Small intestine (tissue), 7 donors: Measurements from ENCODE around the gene CDK15. TPM values are rescaled to one million over a fixed set of nuclear protein-coding genes. Genes with fewer than 3 reads are reported as not detected.
"Not testable (repeated sequence)": the region's sequence is repeated elsewhere in the genome, so short reads cannot be mapped to it uniquely, and the experiment has no call there.

Source experiments
- DNase-seq, 2 donors: peaks; one replicate each; pipeline versions ENCODE4 v3.0.0 to v3.0.0-alpha.2; 2013
- FAIRE-seq: peaks from 2 replicates; lab custom pipeline; 2012; peaks lifted over from hg19 to GRCh38; lab: Jason Lieb, UNC
- H3K27ac ChIP-seq, 3 donors: one replicate each; pipeline ENCODE4 v1.5.1; 2013; ENCODE audit warnings: low read length in 2 of 3, mild to moderate bottlenecking in 2 of 3, control low read depth in 1 of 3, inconsistent platforms in 1 of 3, low read depth in 1 of 3, moderate library complexity in 1 of 3
- H3K27me3 ChIP-seq, 3 donors: one replicate each; pipeline ENCODE4 v1.6.1; 2013; ENCODE audit warnings: low read length in 3 of 3, inconsistent platforms in 1 of 3; ENCODE audit not compliant: control insufficient read depth in 3 of 3, insufficient read depth in 3 of 3
- H3K36me3 ChIP-seq, 3 donors: one replicate each; pipeline ENCODE4 v1.6.1; 2013; ENCODE audit warnings: low read length in 3 of 3, inconsistent platforms in 1 of 3, low read depth in 1 of 3, mild to moderate bottlenecking in 1 of 3, moderate library complexity in 1 of 3; ENCODE audit not compliant: control insufficient read depth in 3 of 3, insufficient read depth in 2 of 3
- H3K4me1 ChIP-seq, 3 donors: one replicate each; pipeline ENCODE4 v1.6.1; 2013; ENCODE audit warnings: low read length in 2 of 3, inconsistent platforms in 1 of 3, low read depth in 1 of 3, mild to moderate bottlenecking in 1 of 3, moderate library complexity in 1 of 3; ENCODE audit not compliant: control insufficient read depth in 3 of 3, insufficient read depth in 2 of 3
- H3K4me3 ChIP-seq, 3 donors: one replicate each; pipeline ENCODE4 v1.5.1; 2013; ENCODE audit warnings: low read length in 3 of 3, control low read depth in 1 of 3, inconsistent platforms in 1 of 3, low read depth in 1 of 3, mild to moderate bottlenecking in 1 of 3, moderate library complexity in 1 of 3
- H3K9me3 ChIP-seq, 2 donors: one replicate each; pipeline ENCODE4 v1.6.1; 2013; ENCODE audit warnings: low read depth in 1 of 2, low read length in 1 of 2; ENCODE audit not compliant: control insufficient read depth in 2 of 2, insufficient read depth in 1 of 2
- whole genome bisulfite sequencing, 3 donors: extraction: QIAGEN DNeasy Blood & Tissue Kit; methylation state at CpG; one replicate each; pipeline ENCODE4 v1.1.7; 2013; 5-methylcytosine and 5-hydroxymethylcytosine counted together
- polyA plus RNA-seq, 4 donors: library from polyadenylated mRNA; stranded (reverse) in 3 of 4; unstranded in 1 of 4; fragments of 200-250 nt in 3 of 4; fragments of 120-200 nt in 1 of 4; gene quantifications; one replicate each; pipeline versions ENCODE4 v1.2.1 to v1.2.3, GENCODE V29; 2013
- donor health status: healthy with polysubstance abuse.
- donor health status: control.
- donor health status: control.
- donor health status: Bipolar disorder and iron deficiency.
- donor health status: healthy.

CDK15 gene
- polyA plus RNA-seq, 4 donors: 0.52 to 1.2 (median 0.54) TPM; not detected in 1

- FAIRE-seq (no peak), DNase-seq (no peak)
- Histone ChIP-seq H3K9me3 (no peaks in the 10 kb centered on the region), H3K27me3 (peaks cover 0 to 2% (median 0%) of the 10 kb centered on the region in 3 donors), H3K27ac (no peak overlapping the region), H3K4me1 (peaks cover 0 to 11% (median 0%) of the 10 kb centered on the region in 3 donors), H3K36me3 (no peaks in the 10 kb centered on the region), H3K4me3 (no peak overlapping the region)
- 81 to 91% (median 89%) methylated on average over 4 of the region's 4 CpGs for WGBS, 3 donors
Observed at GRCh38 chr2:201809633-201810032, 3.3 kb downstream of the CDK15 start.

- FAIRE-seq, DNase-seq: not testable (repeated sequence)
Observed at GRCh38 chr2:201810604-201811003, 4.3 kb downstream of the CDK15 start.

GRCh38 chr2:201813996-201814760 is 7.8 kb downstream of the CDK15 start:
- no peak overlapping the region for H3K27ac ChIP-seq
- no peaks in the 10 kb centered on the region for H3K36me3 ChIP-seq
- 77 to 84% (median 84%) methylated on average over 9 of the region's 9 CpGs for WGBS, 3 donors
- DNase-seq (no peak), FAIRE-seq (no peak)
- peaks cover 0 to 5% of the 10 kb centered on the region in 2 donors for H3K9me3 ChIP-seq
- H3K4me1 ChIP-seq: no peaks in the 10 kb centered on the region
- H3K27me3 ChIP-seq: peaks cover 0 to 2% (median 0%) of the 10 kb centered on the region in 3 donors
- no peak overlapping the region for H3K4me3 ChIP-seq

More at GRCh38 chr2:201810604-201811003, 4.3 kb downstream of the CDK15 start:
- not testable (repeated sequence) for H3K36me3 ChIP-seq, H3K27ac ChIP-seq, H3K9me3 ChIP-seq, H3K27me3 ChIP-seq, H3K4me3 ChIP-seq
- WGBS, 3 donors: 70 to 82% (median 79%) methylated on average over 7 of the region's 7 CpGs
- H3K4me1 ChIP-seq: peaks cover 0 to 11% (median 0%) of the 10 kb centered on the region in 3 donors

- Histone ChIP-seq H3K36me3 (no peaks in the 10 kb centered on the region), H3K27me3 (no peaks in the 10 kb centered on the region), H3K27ac (no peak overlapping the region), H3K4me1 (no peaks in the 10 kb centered on the region), H3K9me3 (peaks cover 0 to 5% of the 10 kb centered on the region in 2 donors), H3K4me3 (no peak overlapping the region)
- 86 to 92% (median 88%) methylated on average over 5 of the region's 5 CpGs for WGBS, 3 donors
- DNase-seq (no peak), FAIRE-seq (no peak)
Observed at GRCh38 chr2:201816657-201817575, 10.6 kb downstream of the CDK15 start.

GRCh38 chr2:201820383-201821007 is 14.2 kb downstream of the CDK15 start:
- H3K4me1 ChIP-seq: no peaks in the 10 kb centered on the region
- WGBS, 3 donors: 77 to 89% (median 86%) methylated on average over 4 of the region's 4 CpGs
- FAIRE-seq: no peak
- H3K9me3 ChIP-seq: peaks cover 0 to 5% of the 10 kb centered on the region in 2 donors
- H3K27ac ChIP-seq: no peak overlapping the region
- no peak for DNase-seq
- no peak overlapping the region for H3K4me3 ChIP-seq
- H3K36me3 ChIP-seq: no peaks in the 10 kb centered on the region
- no peaks in the 10 kb centered on the region for H3K27me3 ChIP-seq

- peaks cover 0 to 5% of the 10 kb centered on the region in 2 donors for H3K9me3 ChIP-seq
- no peak overlapping the region for H3K27ac ChIP-seq
- no peaks in the 10 kb centered on the region for H3K36me3 ChIP-seq
- no peaks in the 10 kb centered on the region for H3K27me3 ChIP-seq
- FAIRE-seq: no peak
- H3K4me3 ChIP-seq: no peak overlapping the region
- WGBS, 3 donors: 84 to 93% (median 88%) methylated on average over 5 of the region's 5 CpGs
- no peak for DNase-seq
- no peaks in the 10 kb centered on the region for H3K4me1 ChIP-seq
Observed at GRCh38 chr2:201821080-201821479, 14.7 kb downstream of the CDK15 start.

GRCh38 chr2:201824212-201824611 is 17.9 kb downstream of the CDK15 start:
- H3K9me3 ChIP-seq: no peaks in the 10 kb centered on the region
- no peaks in the 10 kb centered on the region for H3K36me3 ChIP-seq
- no peak for FAIRE-seq
- 63 to 84% (median 75%) methylated on average over 1 of the region's 1 CpG for whole genome bisulfite sequencing, 3 donors
- H3K4me1 ChIP-seq: no peaks in the 10 kb centered on the region
- no peaks in the 10 kb centered on the region for H3K27me3 ChIP-seq
- H3K4me3 ChIP-seq: no peak overlapping the region
- H3K27ac ChIP-seq: no peak overlapping the region
- no peak for DNase-seq

- no peaks in the 10 kb centered on the region for H3K27me3 ChIP-seq
- DNase-seq: no peak
- FAIRE-seq: no peak
Observed at GRCh38 chr2:201827621-201828020, 21.3 kb downstream of the CDK15 start.

More at GRCh38 chr2:201827621-201828020, 21.3 kb downstream of the CDK15 start:
- Histone ChIP-seq H3K36me3 (no peaks in the 10 kb centered on the region), H3K9me3 (no peaks in the 10 kb centered on the region), H3K4me3 (no peak overlapping the region), H3K27ac (no peak overlapping the region), H3K4me1 (no peaks in the 10 kb centered on the region)
- WGBS, 3 donors: 87 to 92% (median 90%) methylated on average over 3 of the region's 3 CpGs
